Activated T-cell treated with anti-CD3 and anti-CD28 coated beads for 48 hours (primary cell): ENCODE results near the gene APP.

Source experiments
- DNase-seq: peaks from one replicate; pipeline ENCODE4 v3.0.0-alpha.2; 2020; ENCODE audit warnings: low read depth

The APP gene

DNA sequence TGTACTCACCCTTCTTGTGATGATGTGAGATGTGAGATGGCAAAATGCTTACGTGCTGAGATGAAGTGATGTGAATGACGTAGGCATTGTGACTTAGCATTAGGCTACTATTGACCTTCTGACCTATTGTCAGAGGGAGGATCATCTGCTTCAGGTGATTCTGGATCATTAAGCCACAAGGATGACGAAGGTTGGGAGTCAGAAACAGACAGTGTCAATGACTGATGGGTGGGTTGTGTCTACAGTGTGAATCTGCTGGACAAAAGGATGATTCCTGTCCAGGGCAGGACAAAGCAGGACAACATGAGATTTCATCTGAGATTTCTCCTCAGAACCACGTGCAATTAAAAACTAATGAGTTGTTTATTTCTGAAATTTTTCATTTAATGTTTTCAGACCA is 306.8 kb downstream of the APP start:
- DNase-seq, result no peak

DNA sequence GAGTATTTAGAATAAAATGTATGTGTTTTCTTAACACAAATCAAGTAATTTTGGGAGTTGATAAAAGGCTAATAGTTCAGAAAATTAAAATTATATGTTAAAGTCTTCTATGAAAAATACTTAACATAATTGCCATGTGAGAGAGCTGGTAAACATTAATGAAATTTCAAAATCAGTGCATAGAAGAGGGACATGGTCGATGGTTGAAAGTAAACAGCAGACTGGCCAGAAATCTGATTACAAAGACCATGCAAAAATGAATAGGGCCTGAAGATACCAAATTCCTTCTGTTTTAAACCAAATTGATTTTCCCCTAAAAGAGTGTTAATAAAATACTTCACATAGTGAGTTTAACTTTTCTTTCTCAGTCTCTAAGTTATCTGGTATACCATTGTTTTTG is 307.5 kb downstream of the APP start:
- DNase-seq, result no peak

- no peak for DNase-seq
Observed at GRCh38 chr21:25862596-25862995, 308.0 kb downstream of the APP start.

GRCh38 chr21:25862112-25862511 is 308.5 kb downstream of the APP start:
- no peak for DNase-seq

DNA sequence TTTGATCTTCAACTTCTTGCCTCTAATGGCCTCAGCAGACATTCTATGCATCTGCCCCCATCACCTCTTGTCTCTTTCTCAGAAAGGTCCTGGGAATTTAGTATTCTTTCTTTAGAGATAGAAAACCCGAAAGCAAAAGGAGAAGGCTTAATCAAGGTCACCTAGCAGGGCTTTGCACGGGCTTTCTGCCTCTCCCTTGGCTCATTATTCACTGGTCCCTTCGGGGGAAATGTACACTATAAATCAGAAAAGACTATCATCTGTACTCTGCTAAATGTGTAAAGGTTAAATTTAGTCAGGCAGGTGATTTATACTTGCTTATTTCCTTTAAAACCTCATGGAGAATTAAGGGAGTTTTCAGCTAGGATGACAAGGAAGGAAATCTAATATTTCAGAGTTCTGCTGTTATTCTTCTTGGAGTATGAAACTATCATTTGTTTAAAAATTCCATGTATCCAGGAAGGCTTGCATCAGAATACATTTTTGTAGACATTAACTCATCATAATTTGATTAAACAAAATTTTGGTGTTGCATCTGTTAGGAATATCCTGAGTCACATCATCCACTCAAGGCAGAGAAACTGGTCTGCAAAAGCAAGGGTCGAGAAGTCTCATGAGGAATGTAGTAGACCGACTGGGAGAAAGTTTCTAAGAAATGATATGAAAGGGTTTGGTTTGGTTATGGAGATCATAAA is 311.2 kb downstream of the APP start:
- DNase-seq, result no peak

DNA sequence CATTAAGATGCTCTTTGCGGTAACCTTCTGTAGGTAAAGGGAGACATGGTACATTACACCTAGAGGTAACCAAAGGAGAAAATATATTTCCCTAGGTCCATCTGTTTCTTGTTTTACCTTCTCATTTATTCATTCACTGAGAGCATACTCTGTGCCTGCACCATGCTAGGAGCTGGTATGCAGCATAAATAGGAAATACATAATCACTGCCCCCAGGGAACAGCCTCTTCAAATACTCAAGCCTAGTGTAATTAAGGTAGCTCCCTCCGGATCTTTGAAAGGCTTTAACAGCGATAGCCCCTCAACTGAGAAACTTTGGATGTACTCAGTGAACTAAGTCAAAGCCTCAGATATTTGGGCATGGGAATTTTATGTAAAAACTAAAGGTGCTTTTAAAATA is 312.2 kb downstream of the APP start:
- DNase-seq, result no peak

DNA sequence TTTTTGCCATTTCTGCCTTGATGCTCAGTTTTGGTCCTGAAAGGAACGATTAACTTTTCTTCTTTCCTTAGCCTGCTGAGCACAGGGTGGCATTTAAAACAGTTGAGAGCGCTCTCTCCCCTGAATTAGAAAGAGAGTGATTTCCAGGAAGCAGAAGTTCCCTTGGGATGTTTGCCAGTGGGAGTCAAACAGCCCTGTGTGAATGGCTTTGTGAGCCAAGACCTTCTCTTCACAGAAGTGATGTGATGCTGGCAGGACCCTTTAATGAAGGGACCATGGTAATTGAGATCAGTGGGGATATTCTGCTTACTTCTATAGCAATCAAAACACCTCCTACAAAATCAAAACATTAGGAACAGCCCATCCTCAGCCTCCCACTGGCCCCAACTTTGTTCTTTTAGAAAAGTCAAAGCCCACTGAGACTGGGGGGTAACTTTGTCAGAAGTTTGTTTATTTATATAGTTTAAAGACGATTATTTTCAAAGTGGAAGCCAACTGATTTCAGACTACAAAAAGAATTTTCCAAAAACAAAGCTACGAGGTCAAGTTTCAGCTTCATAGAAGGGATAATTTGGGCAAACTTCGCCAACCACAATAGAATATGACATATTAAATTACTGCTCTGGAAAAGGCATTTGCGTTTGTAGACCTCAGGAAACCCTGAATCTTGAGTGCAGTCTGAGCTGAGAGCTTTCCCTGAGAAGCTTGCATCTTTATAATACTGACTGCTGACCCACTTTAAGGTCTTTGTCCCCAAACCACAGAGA is 313.1 kb downstream of the APP start:
- no peak for DNase-seq

GRCh38 chr21:25855576-25855975 is 315.0 kb downstream of the APP start:
- DNase-seq, result no peak

DNA sequence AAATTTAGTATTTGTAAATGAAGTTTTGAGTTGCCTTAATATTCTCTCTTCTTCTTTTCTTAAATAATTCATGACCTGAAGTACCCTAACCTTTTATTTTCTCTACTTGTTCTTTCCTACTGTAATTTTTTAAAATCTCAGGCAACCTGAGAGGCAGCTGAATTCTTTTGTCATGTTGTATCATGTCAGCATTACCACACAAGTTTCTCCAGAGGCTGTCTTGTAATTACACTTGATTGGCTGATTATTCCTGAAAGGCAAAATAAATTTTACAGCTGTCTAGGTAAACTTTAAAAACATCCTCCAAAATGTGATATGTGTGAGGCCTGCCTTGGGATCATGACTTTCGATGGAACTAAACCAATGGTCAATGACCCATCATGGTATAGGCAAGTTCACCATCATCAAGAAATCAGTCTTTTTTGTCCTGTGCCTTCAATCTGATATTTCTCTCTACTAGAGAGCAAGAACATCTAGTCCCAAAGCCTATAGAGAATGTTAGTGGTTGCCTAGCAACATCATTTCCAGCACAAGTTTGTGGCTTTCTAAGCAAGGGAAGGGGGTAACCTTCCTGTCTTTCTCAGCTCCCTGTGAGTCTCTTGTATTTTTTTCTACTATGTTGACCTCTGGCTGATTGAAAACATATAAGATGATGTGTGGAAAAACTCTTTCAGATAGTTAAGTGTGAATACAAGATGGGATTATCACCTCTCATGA is 320.3 kb downstream of the APP start:
- DNase-seq, result no peak

DNA sequence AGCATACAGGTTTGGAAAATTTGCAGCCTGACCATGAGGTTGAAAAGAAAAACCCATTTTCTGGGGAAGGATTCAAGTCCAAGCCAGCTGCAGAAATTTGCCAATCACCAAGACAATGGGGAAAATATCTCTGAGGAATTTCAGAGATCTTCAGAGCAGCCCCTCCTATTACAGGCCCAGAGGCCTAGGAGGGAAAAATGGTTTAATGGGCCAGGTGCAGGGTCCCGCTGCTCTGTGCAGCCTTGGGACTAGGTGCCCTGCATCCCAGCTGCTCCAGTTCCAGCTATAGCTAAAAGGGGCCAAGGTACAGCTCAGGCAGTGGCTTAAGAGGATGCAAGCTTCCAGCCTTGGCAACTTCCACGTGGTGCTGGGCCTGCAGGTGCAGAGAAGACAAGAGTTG is 322.3 kb downstream of the APP start:
- DNase-seq, result no peak

DNA sequence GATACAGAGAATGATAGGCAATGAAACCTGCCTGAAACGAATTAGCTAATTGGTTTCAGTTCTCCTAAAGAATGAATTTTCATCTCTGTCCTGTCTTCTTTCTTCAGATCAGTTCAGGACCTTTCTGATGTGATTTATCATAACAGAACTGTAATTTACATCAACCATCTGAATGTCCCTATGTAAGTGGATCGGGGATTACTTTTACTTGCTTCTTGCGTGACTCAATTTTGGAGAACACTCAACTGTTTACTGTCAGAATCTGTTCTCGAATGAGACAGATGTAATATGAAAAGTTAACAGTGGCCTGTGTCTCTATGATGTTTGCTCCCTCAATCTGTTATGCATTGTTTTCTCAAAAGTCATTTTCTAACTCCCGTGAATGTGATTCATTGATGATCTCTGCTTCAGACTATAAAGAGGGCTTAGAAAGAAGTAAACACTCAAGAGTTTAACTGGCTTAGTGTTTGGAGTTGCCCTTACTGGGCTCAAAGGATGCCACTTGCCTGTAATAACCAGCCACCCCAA is 324.8 kb downstream of the APP start:
- no peak for DNase-seq

GRCh38 chr21:25842925-25843324 is 327.6 kb downstream of the APP start:
- no peak for DNase-seq

- DNase-seq, result no peak
Observed at GRCh38 chr21:25838809-25839208, 331.8 kb downstream of the APP start.

GRCh38 chr21:25837533-25838265 is 332.9 kb downstream of the APP start:
- no peak for DNase-seq

DNA sequence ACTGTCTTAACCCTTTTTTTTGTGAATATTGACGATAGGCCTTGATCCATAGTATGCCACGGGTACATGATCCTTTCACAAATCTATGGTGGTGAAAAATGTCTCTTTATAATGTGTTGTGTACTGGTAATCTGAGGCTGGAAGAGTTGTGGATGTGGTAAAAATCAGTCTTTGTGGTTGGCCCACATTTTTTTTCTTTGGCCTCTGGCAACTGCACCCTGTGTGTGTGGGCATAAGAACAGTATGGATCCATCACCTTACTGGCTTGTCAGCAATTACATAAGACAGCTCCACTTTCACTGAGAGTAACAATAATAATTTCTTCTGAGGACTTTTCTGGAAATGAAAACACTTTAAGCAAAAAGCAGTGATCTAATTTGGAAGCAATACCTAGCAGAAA is 334.2 kb downstream of the APP start:
- DNase-seq, result no peak

GRCh38 chr21:25834381-25834780 is 336.2 kb downstream of the APP start:
- no peak for DNase-seq

DNA sequence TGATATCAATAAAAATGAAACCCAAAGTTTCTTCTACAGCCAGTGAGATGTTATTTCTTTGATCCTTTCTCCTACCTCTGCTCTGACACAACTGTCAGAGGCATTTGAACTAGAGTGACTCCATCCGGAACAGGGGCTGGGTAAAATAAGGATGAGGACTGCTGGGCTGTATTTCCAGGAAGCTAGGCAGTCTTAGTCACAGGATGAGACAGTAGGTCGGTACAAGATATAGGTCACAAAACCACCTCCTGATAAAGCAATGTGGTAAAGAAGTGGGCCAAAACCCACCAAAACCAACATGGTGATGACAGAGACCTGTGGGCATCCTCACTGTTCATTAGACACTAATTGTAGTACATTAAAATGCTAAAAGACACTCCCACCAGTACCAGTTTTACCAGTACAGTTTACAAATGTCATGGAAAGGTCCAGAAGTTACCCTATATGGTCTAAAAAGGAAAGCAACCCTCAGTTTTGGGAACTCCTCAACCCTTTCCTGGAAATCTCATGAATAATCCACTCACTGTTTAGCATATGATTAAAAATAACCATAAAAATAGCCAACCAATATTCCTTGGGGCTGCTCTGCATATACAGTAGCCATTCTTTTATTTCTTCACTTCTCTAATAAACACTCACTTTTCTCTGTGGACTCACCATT is 339.1 kb downstream of the APP start:
- DNase-seq, result no peak
